Sigmoid colon (tissue), 4 donors: ENCODE measurements around the gene EEPD1.

Source experiments
- CTCF ChIP-seq, 4 experiments: fragments of 450-650 bp in 3 of 4; fragments of 200-600 bp in 1 of 4; IDR thresholded peaks; one replicate each; pipeline ENCODE4 v1.5.1; 2016 to 2019; ENCODE audit warnings: antibody characterized with exemption in 4 of 4, mild to moderate bottlenecking in 3 of 4, moderate library complexity in 2 of 4
- EP300 ChIP-seq, 4 donors: sonication (generic); formaldehyde crosslinking; IDR thresholded peaks; one replicate each; pipeline ENCODE4 v1.6.1; 2017; ENCODE audit warnings: antibody characterized with exemption in 4 of 4
- POLR2AphosphoS5 ChIP-seq, 4 donors: sonication (generic); formaldehyde crosslinking; IDR thresholded peaks; one replicate each; pipeline ENCODE4 v1.6.1; 2017; ENCODE audit warnings: antibody characterized with exemption in 4 of 4

DNA sequence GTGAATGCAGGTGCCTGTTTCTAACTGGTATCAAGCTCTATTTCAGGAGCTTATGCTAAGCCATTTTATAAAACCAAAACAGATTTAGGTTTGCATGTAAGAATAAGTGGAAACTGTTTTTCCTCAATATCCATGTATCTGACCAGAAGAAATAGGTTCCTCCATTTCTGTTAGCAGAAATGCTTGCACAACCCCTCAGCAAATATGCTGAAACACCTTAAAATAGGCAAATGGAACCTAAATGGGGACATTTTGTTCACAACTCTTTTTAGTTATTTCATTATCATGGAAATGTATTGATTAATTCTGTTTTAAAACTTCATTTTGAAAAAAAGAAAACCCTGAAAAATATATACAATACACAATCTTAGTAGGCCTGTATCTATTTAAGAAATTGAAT lies 8.9 kb upstream of the EEPD1 start:
- TF ChIP-seq CTCF (IDR thresholded peaks at IDR 0.05) (no peak), POLR2AphosphoS5 (IDR thresholded peaks at IDR 0.05) (no peak), EP300 (IDR thresholded peaks at IDR 0.05) (no peak)
